Common myeloid progenitor, CD34-positive (primary cell): Measurements from ENCODE around the gene PCSK7.

Experiments used
- CTCF ChIA-PET: fragments of 350-600 bp; sonication (Branson Sonifier 250); formaldehyde crosslinking; loops from one replicate; lab custom pipeline; 2021; ENCODE audit warnings: antibody characterized with exemption; lab: Charles Lee
- POLR2A ChIA-PET: fragments of 350-600 bp; sonication (Branson Sonifier 250); formaldehyde crosslinking; loops from one replicate; lab custom pipeline; 2021; ENCODE audit warnings: antibody characterized with exemption; lab: Charles Lee
- DNase-seq, 3 donors: peaks; one replicate each; pipeline versions ENCODE4 v3.0.0 to v3.0.0-alpha.2; 2013
- H3K27ac ChIP-seq, 2 experiments: 1 replicate in 1 of 2; 2 replicates in 1 of 2; pipeline ENCODE4 v1.7.0; 2013; ENCODE audit warnings: inconsistent platforms in 2 of 2, low read length in 2 of 2, mild to moderate bottlenecking in 2 of 2, low read depth in 1 of 2, moderate library complexity in 1 of 2; ENCODE audit not compliant: severe bottlenecking in 2 of 2, insufficient read depth in 1 of 2, poor library complexity in 1 of 2
- H3K27me3 ChIP-seq, 5 experiments: replicated peaks in 2 of 5; 1 replicate in 3 of 5; 2 replicates in 2 of 5; pipeline versions ENCODE4 v1.6.1 to v1.7.0; 2013; ENCODE audit warnings: low read length in 4 of 5, mild to moderate bottlenecking in 2 of 5, moderate library complexity in 2 of 5, inconsistent platforms in 1 of 5; ENCODE audit not compliant: insufficient read depth in 5 of 5, control insufficient read depth in 4 of 5
- H3K36me3 ChIP-seq, 4 experiments: 1 replicate in 2 of 4; 2 replicates in 2 of 4; pipeline versions ENCODE4 v1.6.1 to v1.7.0; 2013; ENCODE audit warnings: low read length in 3 of 4, control low read depth in 1 of 4, mild to moderate bottlenecking in 1 of 4; ENCODE audit not compliant: control insufficient read depth in 4 of 4, insufficient read depth in 4 of 4
- H3K4me1 ChIP-seq, 4 experiments: 1 replicate in 3 of 4; 2 replicates in 1 of 4; pipeline versions ENCODE4 v1.6.1 to v1.7.1; 2013; ENCODE audit warnings: low read length in 3 of 4, mild to moderate bottlenecking in 3 of 4, control low read depth in 1 of 4, inconsistent platforms in 1 of 4, moderate library complexity in 1 of 4; ENCODE audit not compliant: control insufficient read depth in 4 of 4, insufficient read depth in 4 of 4; ENCODE audit errors: control extremely low read depth in 1 of 4
- H3K4me3 ChIP-seq, 7 experiments: 1 replicate in 4 of 7; 2 replicates in 3 of 7; pipeline versions ENCODE4 v1.5.1 to v1.7.0; 2013; ENCODE audit warnings: mild to moderate bottlenecking in 7 of 7, low read length in 6 of 7, moderate library complexity in 6 of 7, inconsistent platforms in 2 of 7, low read depth in 2 of 7, control low read depth in 1 of 7; ENCODE audit not compliant: insufficient read depth in 4 of 7, control insufficient read depth in 1 of 7; ENCODE audit errors: extremely low read depth in 1 of 7
- H3K9me3 ChIP-seq, 5 experiments: 1 replicate in 4 of 5; 2 replicates in 1 of 5; pipeline versions ENCODE4 v1.6.1 to v1.7.1; 2013; ENCODE audit warnings: low read length in 4 of 5, mild to moderate bottlenecking in 2 of 5, inconsistent platforms in 1 of 5, low read depth in 1 of 5, moderate library complexity in 1 of 5; ENCODE audit not compliant: control insufficient read depth in 4 of 5, insufficient read depth in 2 of 5; ENCODE audit errors: control extremely low read depth in 1 of 5
- WGBS: methylation state at CpG from one replicate; pipeline ENCODE4 v1.1.5; 2013; ENCODE audit not compliant: insufficient coverage; 5-methylcytosine and 5-hydroxymethylcytosine counted together

Gene PCSK7

GRCh38 chr11:117202386-117203068 lies 29.3 kb downstream of the PCSK7 start:
- Histone ChIP-seq H3K9me3 (no peaks in the 10 kb centered on the region), H3K4me3 (no peak overlapping the region), H3K27me3 (no peaks in the 10 kb centered on the region), H3K36me3 (peaks cover 0 to 18% (median 11%) of the 10 kb centered on the region in 4 experiments), H3K27ac (no peak overlapping the region), H3K4me1 (peaks cover 0 to 7% (median 2%) of the 10 kb centered on the region in 4 experiments)
- POLR2A ChIA-PET: no interaction called here
- DNase-seq: no peak
- CTCF ChIA-PET: interaction anchor here (0.9 to 2.9 kb wide), 4 partner anchors 21 to 30 kb away, joined by 3 to 7 read pairs (median 4); partner anchors contain the start of gene SIDT2
- 100% methylated on average over 4 of the region's 7 CpGs for WGBS

- DNase-seq: no peak
- H3K27me3 ChIP-seq: no peaks in the 10 kb centered on the region
- H3K36me3 ChIP-seq: peaks cover 0 to 18% (median 11%) of the 10 kb centered on the region in 4 experiments
- no peak overlapping the region for H3K4me3 ChIP-seq
- no peak overlapping the region for H3K27ac ChIP-seq
- ChIA-PET POLR2A (no interaction called here), CTCF (interaction anchor here (0.9 to 2.9 kb wide), 2 partner anchors 21 to 23 kb away, joined by 3 to 7 read pairs; partner anchors contain the start of gene SIDT2)
- H3K9me3 ChIP-seq: no peaks in the 10 kb centered on the region
- WGBS: 96% methylated on average over 11 of the region's 14 CpGs
- H3K4me1 ChIP-seq: peaks cover 0 to 7% (median 2%) of the 10 kb centered on the region in 4 experiments
Observed at GRCh38 chr11:117201658-117202305, 30.1 kb downstream of the PCSK7 start.

GRCh38 chr11:117200813-117201657 lies 30.8 kb downstream of the PCSK7 start:
- POLR2A ChIA-PET: no interaction called here
- 98% methylated on average over 7 of the region's 12 CpGs for WGBS
- Histone ChIP-seq H3K4me3 (no peak overlapping the region), H3K4me1 (peaks cover 0 to 7% (median 2%) of the 10 kb centered on the region in 4 experiments), H3K36me3 (peaks cover 0 to 18% (median 11%) of the 10 kb centered on the region in 4 experiments), H3K27ac (no peak overlapping the region), H3K9me3 (no peaks in the 10 kb centered on the region), H3K27me3 (no peaks in the 10 kb centered on the region)
- no peak for DNase-seq
- CTCF ChIA-PET: interaction anchor here (2.9 kb wide), 1 partner anchor 20 kb away, joined by 7 read pairs; no protein-coding TSS in a partner anchor

- Histone ChIP-seq H3K4me3 (no peak overlapping the region), H3K4me1 (peaks cover 0 to 7% (median 2%) of the 10 kb centered on the region in 4 experiments), H3K9me3 (no peaks in the 10 kb centered on the region), H3K27me3 (no peaks in the 10 kb centered on the region), H3K27ac (no peak overlapping the region), H3K36me3 (peaks cover 0 to 18% (median 7%) of the 10 kb centered on the region in 4 experiments)
- no peak for DNase-seq
- ChIA-PET CTCF (interaction anchor here (0.8 kb wide), 1 partner anchor 18 kb away, joined by 3 read pairs; no protein-coding TSS in a partner anchor), POLR2A (no interaction called here)
- 92% methylated on average over 7 of the region's 13 CpGs for WGBS
Observed at GRCh38 chr11:117199916-117200812, 31.7 kb downstream of the PCSK7 start.

- CTCF ChIA-PET: interaction anchor here (0.8 to 3.0 kb wide), 2 partner anchors 17 to 27 kb away, joined by 3 to 14 read pairs; no protein-coding TSS in a partner anchor
- Histone ChIP-seq H3K4me3 (peak within 1 kb of the TSS in 2 of 7 experiments; percentile 28 to 33), H3K27me3 (no peaks in the 10 kb centered on the region), H3K36me3 (peaks cover 0 to 16% (median 4%) of the 10 kb centered on the region in 4 experiments), H3K27ac (no peak within 1 kb of the TSS), H3K9me3 (no peaks in the 10 kb centered on the region), H3K4me1 (peaks cover 0 to 7% (median 2%) of the 10 kb centered on the region in 4 experiments)
- POLR2A ChIA-PET: interaction anchor here (0.5 kb wide), 1 partner anchor 21 kb away, joined by 3 read pairs; the partner anchor contains the start of gene SIDT2
- DNase-seq: no peak
- 73% methylated on average over 28 of the region's 34 CpGs for WGBS
Observed at GRCh38 chr11:117199053-117199915, 32.6 kb downstream of the PCSK7 start, which contains the start of gene TAGLN. TSS of gene TAGLN (plus strand) at chr11:117199370. CDS start at chr11:117203014, 3,644 bp downstream.
